Lung (tissue), 12 donors: ENCODE data around the gene SETBP1. TPM values are rescaled to one million over a fixed set of nuclear protein-coding genes. Genes with fewer than 3 reads are reported as not detected.

Experiments
- ATAC-seq: fragments of 200-7000 bp; cut with Tn5 transposase; one replicate; pipeline ENCODE4 v1.9.1; 2020; ENCODE audit warnings: moderate number of reproducible peaks; ENCODE audit not compliant: insufficient read depth, low FRiP score
- DNase-seq, 3 donors: peaks; one replicate each; pipeline ENCODE4 v3.0.0-alpha.2; 2013 to 2017
- H3K27ac ChIP-seq, 2 donors: one replicate each; pipeline ENCODE4 v1.5.1; 2013; ENCODE audit warnings: mild to moderate bottlenecking in 2 of 2, moderate library complexity in 2 of 2, control low read depth in 1 of 2, inconsistent platforms in 1 of 2, low read depth in 1 of 2, low read length in 1 of 2
- H3K27me3 ChIP-seq, 3 donors: one replicate each; pipeline ENCODE4 v1.5.1; 2013; ENCODE audit warnings: low read length in 2 of 3; ENCODE audit not compliant: control insufficient read depth in 3 of 3, insufficient read depth in 3 of 3
- H3K36me3 ChIP-seq, 4 donors: one replicate each; pipeline ENCODE4 v1.5.1; 2013; ENCODE audit warnings: low read length in 4 of 4, mild to moderate bottlenecking in 1 of 4, moderate library complexity in 1 of 4; ENCODE audit not compliant: control insufficient read depth in 4 of 4, insufficient read depth in 4 of 4
- H3K4me1 ChIP-seq, 5 donors: one replicate each; pipeline ENCODE4 v1.5.1; 2013; ENCODE audit warnings: low read length in 5 of 5, mild to moderate bottlenecking in 2 of 5, moderate library complexity in 1 of 5; ENCODE audit not compliant: control insufficient read depth in 5 of 5, insufficient read depth in 5 of 5
- H3K4me3 ChIP-seq: one replicate; pipeline ENCODE4 v1.5.1; 2013; ENCODE audit warnings: mild to moderate bottlenecking, control low read depth, moderate library complexity
- H3K9ac ChIP-seq, 2 donors: one replicate each; pipeline ENCODE4 v1.5.1; 2013; ENCODE audit warnings: low read length in 2 of 2, control low read depth in 1 of 2; ENCODE audit not compliant: insufficient read depth in 1 of 2
- H3K9me3 ChIP-seq, 4 donors: one replicate each; pipeline ENCODE4 v1.5.1; 2013; ENCODE audit warnings: low read length in 3 of 4, mild to moderate bottlenecking in 1 of 4, moderate library complexity in 1 of 4; ENCODE audit not compliant: control insufficient read depth in 4 of 4, insufficient read depth in 3 of 4
- CTCF ChIP-seq: IDR thresholded peaks from 2 replicates; pipeline ENCODE4 v1.5.1; 2012; ENCODE audit warnings: mild to moderate bottlenecking; ENCODE audit errors: control extremely low read depth, extremely low read depth
- WGBS, 2 donors: extraction: QIAGEN DNeasy Blood & Tissue Kit; methylation state at CpG; one replicate each; pipeline ENCODE4 v1.1.7; 2013; 5-methylcytosine and 5-hydroxymethylcytosine counted together
- polyA plus RNA-seq, 2 donors: library from polyadenylated mRNA; stranded (reverse); fragments of 200-250 nt; gene quantifications; one replicate each; pipeline ENCODE4 v1.2.1, GENCODE V29; 2013
- total RNA-seq, 2 donors: library from RNA; depleted of rRNA in 1 of 2; stranded (reverse); fragments of >200 nt in 1 of 2; gene quantifications; one replicate each; pipeline ENCODE4 v1.2.1, GENCODE V29; 2014 to 2021
- donor health status: control.
- donor health status: control.
- donor health status: Bipolar disorder and iron deficiency.
- donor health status: healthy.
- donor health status: DM: yes; HTN: yes; CAD: no.

Gene SETBP1
- total and polyA plus RNA-seq, 4 donors = 1.6 to 43.8 (median 16.6) TPM

- H3K36me3 ChIP-seq = no peaks in the 10 kb centered on the region
- no peak for TF ChIP-seq CTCF
- no peaks in the 10 kb centered on the region for H3K27me3 ChIP-seq
- no peak overlapping the region for H3K27ac ChIP-seq
- H3K4me3 ChIP-seq = no peak overlapping the region
- H3K4me1 ChIP-seq = no peaks in the 10 kb centered on the region
- no peak for ATAC-seq
- H3K9me3 ChIP-seq = no peaks in the 10 kb centered on the region
- no peak overlapping the region for H3K9ac ChIP-seq
- DNase-seq = no peak
Measured at GRCh38 chr18:44636241-44636640, 44.4 kb upstream of the SETBP1 start.

GRCh38 chr18:44637210-44638033 lies 43.3 kb upstream of the SETBP1 start:
- WGBS, 2 donors = 63 to 75% methylated on average over 5 of the region's 5 CpGs
- no peaks in the 10 kb centered on the region for H3K9me3 ChIP-seq
- H3K27ac ChIP-seq = no peak overlapping the region
- ATAC-seq (no peak), DNase-seq (no peak)
- TF ChIP-seq CTCF = no peak
- H3K4me3 ChIP-seq = no peak overlapping the region
- H3K27me3 ChIP-seq = no peaks in the 10 kb centered on the region
- no peaks in the 10 kb centered on the region for H3K36me3 ChIP-seq
- H3K4me1 ChIP-seq = peaks cover 0 to 5% (median 0%) of the 10 kb centered on the region in 5 donors
- no peak overlapping the region for H3K9ac ChIP-seq

- 97% methylated on average over 4 of the region's 4 CpGs for WGBS, 2 donors
- no peak overlapping the region for H3K4me3 ChIP-seq
Measured at GRCh38 chr18:44638034-44638540, 42.6 kb upstream of the SETBP1 start.

More at GRCh38 chr18:44638034-44638540, 42.6 kb upstream of the SETBP1 start:
- H3K9me3 ChIP-seq = no peaks in the 10 kb centered on the region
- H3K4me1 ChIP-seq = peaks cover 0 to 5% (median 0%) of the 10 kb centered on the region in 5 donors
- DNase-seq (no peak), ATAC-seq (no peak)
- H3K9ac ChIP-seq = no peak overlapping the region
- no peak for TF ChIP-seq CTCF
- H3K27me3 ChIP-seq = no peaks in the 10 kb centered on the region
- no peaks in the 10 kb centered on the region for H3K36me3 ChIP-seq
- no peak overlapping the region for H3K27ac ChIP-seq
